Kidney epithelial cell (primary cell): ENCODE results near the gene SELE. TPM values are rescaled to one million over a fixed set of nuclear protein-coding genes. Genes with fewer than 3 reads are reported as not detected.

ENCODE experiments used
- DNase-seq: peaks from one replicate; pipeline ENCODE4 v3.0.0-alpha.2; 2010; ENCODE audit warnings: low read depth
- H3K27me3 ChIP-seq: 2 replicates; pipeline ENCODE4 v1.6.0; 2011; ENCODE audit warnings: low read length; ENCODE audit not compliant: control insufficient read depth, insufficient read depth
- H3K36me3 ChIP-seq: 2 replicates; pipeline ENCODE4 v1.5.1; 2011; ENCODE audit warnings: low read length; ENCODE audit not compliant: control insufficient read depth, insufficient read depth
- H3K4me3 ChIP-seq: 2 replicates; pipeline ENCODE4 v1.5.1; 2011; ENCODE audit warnings: low read depth, mild to moderate bottlenecking, control low read depth, low read length
- total RNA-seq: library from RNA; depleted of rRNA; stranded (reverse); fragments of >200 nt; gene quantifications from 2 replicates; pipeline ENCODE4 v1.2.3, GENCODE V29; 2015
- TF ChIP-seq, protein P1 (sequence below): IDR thresholded peaks from 2 replicates; pipeline ENCODE4 v1.5.1; 2011; ENCODE audit warnings: mild to moderate bottlenecking, moderate library complexity, low read length, control low read depth, inconsistent platforms; ENCODE audit not compliant: insufficient read depth, poor library complexity, severe bottlenecking

The SELE gene, protein sequence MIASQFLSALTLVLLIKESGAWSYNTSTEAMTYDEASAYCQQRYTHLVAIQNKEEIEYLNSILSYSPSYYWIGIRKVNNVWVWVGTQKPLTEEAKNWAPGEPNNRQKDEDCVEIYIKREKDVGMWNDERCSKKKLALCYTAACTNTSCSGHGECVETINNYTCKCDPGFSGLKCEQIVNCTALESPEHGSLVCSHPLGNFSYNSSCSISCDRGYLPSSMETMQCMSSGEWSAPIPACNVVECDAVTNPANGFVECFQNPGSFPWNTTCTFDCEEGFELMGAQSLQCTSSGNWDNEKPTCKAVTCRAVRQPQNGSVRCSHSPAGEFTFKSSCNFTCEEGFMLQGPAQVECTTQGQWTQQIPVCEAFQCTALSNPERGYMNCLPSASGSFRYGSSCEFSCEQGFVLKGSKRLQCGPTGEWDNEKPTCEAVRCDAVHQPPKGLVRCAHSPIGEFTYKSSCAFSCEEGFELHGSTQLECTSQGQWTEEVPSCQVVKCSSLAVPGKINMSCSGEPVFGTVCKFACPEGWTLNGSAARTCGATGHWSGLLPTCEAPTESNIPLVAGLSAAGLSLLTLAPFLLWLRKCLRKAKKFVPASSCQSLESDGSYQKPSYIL
- total RNA-seq, result not detected in 2 replicates

DNA sequence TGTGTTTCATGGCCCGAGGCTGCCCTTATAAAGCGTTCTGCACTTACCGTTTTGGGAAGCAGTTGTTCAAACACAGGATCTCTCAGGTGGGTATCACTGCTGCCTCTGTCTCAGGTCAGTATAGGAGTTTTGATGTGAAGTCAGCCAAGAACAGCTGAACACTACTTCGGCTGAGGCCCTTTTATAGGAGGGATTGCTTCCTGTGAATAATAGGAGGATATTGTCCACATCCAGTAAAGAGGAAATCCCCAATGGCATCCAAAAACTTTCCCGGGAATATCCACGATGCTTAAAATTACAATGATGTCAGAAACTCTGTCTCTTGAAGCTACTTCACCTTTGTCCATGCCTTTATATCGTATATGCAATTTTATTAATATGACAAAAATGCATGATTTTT is at the start of gene SELE:
Gene SELE (minus strand): TSS at position 156 of the 400 bp plus-strand sequence. CDS start 467 bp downstream, outside the sequence.
- no peak for DNase-seq
- TF ChIP-seq, protein P1, sequence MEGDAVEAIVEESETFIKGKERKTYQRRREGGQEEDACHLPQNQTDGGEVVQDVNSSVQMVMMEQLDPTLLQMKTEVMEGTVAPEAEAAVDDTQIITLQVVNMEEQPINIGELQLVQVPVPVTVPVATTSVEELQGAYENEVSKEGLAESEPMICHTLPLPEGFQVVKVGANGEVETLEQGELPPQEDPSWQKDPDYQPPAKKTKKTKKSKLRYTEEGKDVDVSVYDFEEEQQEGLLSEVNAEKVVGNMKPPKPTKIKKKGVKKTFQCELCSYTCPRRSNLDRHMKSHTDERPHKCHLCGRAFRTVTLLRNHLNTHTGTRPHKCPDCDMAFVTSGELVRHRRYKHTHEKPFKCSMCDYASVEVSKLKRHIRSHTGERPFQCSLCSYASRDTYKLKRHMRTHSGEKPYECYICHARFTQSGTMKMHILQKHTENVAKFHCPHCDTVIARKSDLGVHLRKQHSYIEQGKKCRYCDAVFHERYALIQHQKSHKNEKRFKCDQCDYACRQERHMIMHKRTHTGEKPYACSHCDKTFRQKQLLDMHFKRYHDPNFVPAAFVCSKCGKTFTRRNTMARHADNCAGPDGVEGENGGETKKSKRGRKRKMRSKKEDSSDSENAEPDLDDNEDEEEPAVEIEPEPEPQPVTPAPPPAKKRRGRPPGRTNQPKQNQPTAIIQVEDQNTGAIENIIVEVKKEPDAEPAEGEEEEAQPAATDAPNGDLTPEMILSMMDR, result no peak
- no peaks in the 10 kb centered on the region for H3K36me3 ChIP-seq
- no peak within 1 kb of the TSS for H3K4me3 ChIP-seq
- H3K27me3 ChIP-seq, result no peaks in the 10 kb centered on the region

DNA sequence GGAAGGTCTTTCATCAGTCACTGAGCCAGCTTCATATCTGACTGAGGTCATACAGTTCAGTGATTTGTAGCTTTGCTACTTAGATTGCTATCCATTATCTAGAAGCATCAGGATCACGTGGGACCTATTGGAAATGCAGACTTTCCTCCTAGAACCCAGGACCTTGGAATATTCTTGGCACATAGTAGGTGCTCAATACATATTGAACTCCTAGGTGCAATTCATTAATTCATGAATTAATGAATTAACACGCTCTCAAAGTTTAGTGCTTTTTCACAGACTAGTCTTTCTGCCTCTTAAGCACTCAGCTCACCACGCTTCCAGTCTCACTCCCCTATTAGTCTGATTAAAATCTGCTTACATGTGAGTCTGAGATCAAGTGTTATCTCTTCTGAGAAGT is 48.7 kb upstream of the SELE start:
- Histone ChIP-seq H3K4me3 (no peak overlapping the region), H3K27me3 (no peaks in the 10 kb centered on the region), H3K36me3 (no peaks in the 10 kb centered on the region)
- TF ChIP-seq, protein P1, result no peak
- no peak for DNase-seq

DNA sequence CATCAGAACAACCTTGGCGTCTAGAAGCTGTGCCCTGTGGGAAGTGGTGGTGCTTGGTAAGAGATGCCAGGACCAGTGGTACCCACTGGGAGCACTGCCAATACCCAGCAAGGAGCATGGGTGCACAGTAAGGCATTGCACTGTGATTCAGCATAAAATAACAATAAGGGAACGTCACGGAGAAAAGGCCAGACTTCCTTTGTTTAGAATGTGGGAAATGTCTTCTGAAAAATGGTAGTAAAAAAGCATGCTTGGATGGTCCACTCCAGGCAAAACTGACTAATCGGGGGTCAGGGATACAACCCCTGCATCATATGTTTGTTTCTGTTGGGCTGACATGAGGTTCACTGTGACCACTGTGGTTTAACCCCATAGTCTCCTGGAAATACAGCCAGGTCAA is 46.1 kb upstream of the SELE start:
- TF ChIP-seq, protein P1, result no peak
- Histone ChIP-seq H3K36me3 (no peaks in the 10 kb centered on the region), H3K4me3 (no peak overlapping the region), H3K27me3 (no peaks in the 10 kb centered on the region)
- peak; percentile 10 for DNase-seq

DNA sequence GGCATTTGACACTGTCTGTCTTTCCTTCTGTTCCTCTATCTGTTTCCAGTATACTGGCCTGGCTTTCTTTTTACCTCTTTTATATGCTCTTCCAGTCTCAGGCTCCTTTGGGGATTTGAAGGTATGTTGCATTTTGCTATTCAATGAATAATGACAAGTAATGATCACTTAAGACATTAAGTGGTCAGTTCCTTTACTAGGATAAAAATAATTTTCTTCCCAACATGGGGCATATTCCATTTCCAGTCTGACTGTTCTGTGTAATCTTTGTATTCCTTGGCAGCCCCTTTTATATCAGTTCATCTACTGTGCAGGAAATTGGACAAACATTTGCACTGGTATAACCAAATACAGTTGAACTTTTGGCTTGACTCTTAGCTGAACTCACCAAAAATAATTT is 45.3 kb upstream of the SELE start:
- TF ChIP-seq, protein P1, result no peak
- no peak overlapping the region for H3K4me3 ChIP-seq
- no peaks in the 10 kb centered on the region for H3K36me3 ChIP-seq
- no peak for DNase-seq
- no peaks in the 10 kb centered on the region for H3K27me3 ChIP-seq

DNA sequence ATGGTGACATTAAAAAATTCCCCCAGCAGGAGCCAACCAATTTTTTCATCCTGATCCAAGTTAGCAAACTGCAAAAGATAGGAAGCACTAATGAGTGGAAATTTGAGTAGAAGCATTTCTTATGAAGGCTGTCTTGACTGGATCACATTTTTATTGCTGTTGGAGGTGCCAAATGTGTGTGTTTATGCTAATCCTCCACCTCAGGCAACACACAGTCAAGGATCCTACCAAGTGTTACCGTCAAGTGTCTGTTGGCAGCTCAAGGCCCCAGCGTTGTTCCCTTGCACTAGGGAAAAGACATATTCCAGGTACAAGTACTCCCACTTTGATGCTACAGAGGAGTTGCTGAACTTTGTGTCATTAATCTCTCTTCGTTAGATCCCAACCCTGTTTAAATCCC is 42.6 kb upstream of the SELE start:
- TF ChIP-seq, protein P1, result no peak
- Histone ChIP-seq H3K36me3 (no peaks in the 10 kb centered on the region), H3K27me3 (no peaks in the 10 kb centered on the region), H3K4me3 (no peak overlapping the region)
- no peak for DNase-seq
